K562 (cell line): ENCODE results near the gene MYG1. TPM values are rescaled to one million over a fixed set of nuclear protein-coding genes. Genes with fewer than 3 reads are reported as not detected.

Source experiments
- FOXK1 ChIP-seq: sonication (generic); formaldehyde crosslinking; IDR thresholded peaks from 2 replicates; pipeline ENCODE4 v1.8.0; 2022; ENCODE audit warnings: missing genetic modification reagents, mild to moderate bottlenecking, borderline replicate concordance
- PHB2 ChIP-seq: fragments of 450-650 bp; IDR thresholded peaks from 2 replicates; pipeline ENCODE4 v1.6.1; 2017; ENCODE audit warnings: low read depth
- SMAD2 ChIP-seq: fragments of 150-350 bp; IDR thresholded peaks from 2 replicates; pipeline ENCODE4 v1.6.1; 2014; ENCODE audit warnings: low read depth, mild to moderate bottlenecking, low read length
- polyA plus RNA-seq, 8 experiments: library from polyadenylated mRNA; depleted of rRNA in 4 of 8; stranded (reverse) in 5 of 8; unstranded in 3 of 8; fragments of >200 nt; fragmentation: Nextera tagmentation in 2 of 8; fragmentation: Illumina TruSeq in 1 of 8; extraction: Ambion mirVana in 2 of 8; extraction: Trizol in 1 of 8; gene quantifications; 2 replicates each; pipeline versions ENCODE4 v1.2.1 to v1.2.3, GENCODE V29; 2011 to 2014; ENCODE audit warnings: inconsistent platforms in 1 of 8, missing spikeins in 1 of 8
- total RNA-seq, 7 experiments: library from RNA; depleted of rRNA in 6 of 7; stranded (reverse); fragments of >200 nt in 6 of 7; fragmentation: Illumina TruSeq in 2 of 7; extraction: Trizol in 2 of 7; gene quantifications; 2 replicates each; pipeline versions ENCODE4 v1.2.1 to v1.2.3, GENCODE V29; 2011 to 2021; ENCODE audit warnings: low replicate concordance in 1 of 7
- TF ChIP-seq, protein P1 (sequence below): fragments of 450-650 bp; IDR thresholded peaks from 2 replicates; pipeline ENCODE4 v1.6.1; 2017; ENCODE audit warnings: antibody characterized with exemption
- TF ChIP-seq, protein P2 (sequence below): fragments of 250-450 bp; sonication (Bioruptor Pico); IDR thresholded peaks from 2 replicates; pipeline ENCODE4 v1.5.0; 2022; ENCODE audit warnings: mild to moderate bottlenecking

The MYG1 gene
- total and polyA plus RNA-seq, 9 of the 15 experiments (the other 6 are each of a cell fraction or from before 2014, with no cell fraction given): 0.45 to 5.6 (median 2.1) TPM

DNA sequence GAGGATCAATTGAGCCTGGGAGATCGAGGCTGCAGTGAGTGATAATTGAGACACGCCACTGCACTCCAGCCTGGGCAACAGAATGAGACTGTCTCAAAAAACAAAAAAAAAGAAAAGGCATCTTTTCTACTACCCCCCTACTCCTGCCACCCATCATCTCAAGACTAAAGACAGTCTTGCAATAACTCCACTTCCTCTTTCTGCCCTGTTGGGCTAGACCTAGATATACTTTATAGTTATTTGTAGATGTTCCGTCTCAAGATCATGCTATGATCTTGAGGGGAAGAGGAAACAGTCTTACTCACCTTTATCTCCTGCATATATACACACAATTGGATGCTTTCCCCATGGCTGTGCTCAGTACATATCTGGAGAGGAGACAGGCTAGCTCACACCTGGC, 43.5 kb upstream of the MYG1 start (continued):
- TF ChIP-seq FOXK1 (CRISPR knock-in tag): no peak
- no peak for TF ChIP-seq PHB2
- TF ChIP-seq, protein P1, sequence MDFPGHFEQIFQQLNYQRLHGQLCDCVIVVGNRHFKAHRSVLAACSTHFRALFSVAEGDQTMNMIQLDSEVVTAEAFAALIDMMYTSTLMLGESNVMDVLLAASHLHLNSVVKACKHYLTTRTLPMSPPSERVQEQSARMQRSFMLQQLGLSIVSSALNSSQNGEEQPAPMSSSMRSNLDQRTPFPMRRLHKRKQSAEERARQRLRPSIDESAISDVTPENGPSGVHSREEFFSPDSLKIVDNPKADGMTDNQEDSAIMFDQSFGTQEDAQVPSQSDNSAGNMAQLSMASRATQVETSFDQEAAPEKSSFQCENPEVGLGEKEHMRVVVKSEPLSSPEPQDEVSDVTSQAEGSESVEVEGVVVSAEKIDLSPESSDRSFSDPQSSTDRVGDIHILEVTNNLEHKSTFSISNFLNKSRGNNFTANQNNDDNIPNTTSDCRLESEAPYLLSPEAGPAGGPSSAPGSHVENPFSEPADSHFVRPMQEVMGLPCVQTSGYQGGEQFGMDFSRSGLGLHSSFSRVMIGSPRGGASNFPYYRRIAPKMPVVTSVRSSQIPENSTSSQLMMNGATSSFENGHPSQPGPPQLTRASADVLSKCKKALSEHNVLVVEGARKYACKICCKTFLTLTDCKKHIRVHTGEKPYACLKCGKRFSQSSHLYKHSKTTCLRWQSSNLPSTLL: no peak
- TF ChIP-seq, protein P2, sequence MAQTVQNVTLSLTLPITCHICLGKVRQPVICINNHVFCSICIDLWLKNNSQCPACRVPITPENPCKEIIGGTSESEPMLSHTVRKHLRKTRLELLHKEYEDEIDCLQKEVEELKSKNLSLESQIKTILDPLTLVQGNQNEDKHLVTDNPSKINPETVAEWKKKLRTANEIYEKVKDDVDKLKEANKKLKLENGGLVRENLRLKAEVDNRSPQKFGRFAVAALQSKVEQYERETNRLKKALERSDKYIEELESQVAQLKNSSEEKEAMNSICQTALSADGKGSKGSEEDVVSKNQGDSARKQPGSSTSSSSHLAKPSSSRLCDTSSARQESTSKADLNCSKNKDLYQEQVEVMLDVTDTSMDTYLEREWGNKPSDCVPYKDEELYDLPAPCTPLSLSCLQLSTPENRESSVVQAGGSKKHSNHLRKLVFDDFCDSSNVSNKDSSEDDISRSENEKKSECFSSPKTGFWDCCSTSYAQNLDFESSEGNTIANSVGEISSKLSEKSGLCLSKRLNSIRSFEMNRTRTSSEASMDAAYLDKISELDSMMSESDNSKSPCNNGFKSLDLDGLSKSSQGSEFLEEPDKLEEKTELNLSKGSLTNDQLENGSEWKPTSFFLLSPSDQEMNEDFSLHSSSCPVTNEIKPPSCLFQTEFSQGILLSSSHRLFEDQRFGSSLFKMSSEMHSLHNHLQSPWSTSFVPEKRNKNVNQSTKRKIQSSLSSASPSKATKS: no peak
- TF ChIP-seq SMAD2: no peak
